Esophagus muscularis mucosa (tissue), 4 donors: Measurements from ENCODE around the gene KIF2C. TPM values are rescaled to one million over a fixed set of nuclear protein-coding genes. Genes with fewer than 3 reads are reported as not detected.
"Not testable (repeated sequence)": the region's sequence is repeated elsewhere in the genome, so short reads cannot be mapped to it uniquely, and the experiment has no call there.

Experiments used
- DNase-seq: peaks from one replicate; pipeline ENCODE4 v3.0.0-alpha.2; 2017; ENCODE audit errors: extremely low spot score
- H3K27ac ChIP-seq, 4 donors: fragments of 200-600 bp; sonication (generic); replicated peaks in 1 of 4; 1 replicate in 3 of 4; 2 replicates in 1 of 4; pipeline ENCODE4 v1.5.1; 2016 to 2019; ENCODE audit warnings: mild to moderate bottlenecking in 1 of 4
- H3K27me3 ChIP-seq, 4 donors: fragments of 200-600 bp; sonication (generic); one replicate each; pipeline versions ENCODE4 v1.5.1 to v1.6.0; 2016 to 2019
- H3K36me3 ChIP-seq, 4 donors: fragments of 200-600 bp; sonication (generic); one replicate each; pipeline ENCODE4 v1.5.1; 2016 to 2019
- H3K4me1 ChIP-seq, 4 donors: fragments of 200-600 bp; sonication (generic); one replicate each; pipeline ENCODE4 v1.5.1; 2016 to 2019
- H3K4me3 ChIP-seq, 4 donors: fragments of 200-600 bp; sonication (generic); 1 replicate in 2 of 4; 2 replicates in 2 of 4; pipeline ENCODE4 v1.5.1; 2016 to 2019; ENCODE audit warnings: mild to moderate bottlenecking in 4 of 4, moderate library complexity in 1 of 4
- H3K9me3 ChIP-seq, 4 donors: fragments of 200-600 bp; sonication (generic); 1 replicate in 3 of 4; 2 replicates in 1 of 4; pipeline ENCODE4 v1.5.1; 2016 to 2019
- CTCF ChIP-seq, 3 experiments: fragments of 200-600 bp in 2 of 3; fragments of 450-650 bp in 1 of 3; sonication (generic) in 2 of 3; IDR thresholded peaks; one replicate each; pipeline ENCODE4 v1.5.1; 2017 to 2019; ENCODE audit warnings: antibody characterized with exemption in 3 of 3, mild to moderate bottlenecking in 2 of 3, moderate library complexity in 1 of 3
- EP300 ChIP-seq: sonication (generic); formaldehyde crosslinking; IDR thresholded peaks from one replicate; pipeline ENCODE4 v1.6.1; 2017; ENCODE audit warnings: antibody characterized with exemption
- POLR2A ChIP-seq: fragments of 450-650 bp; IDR thresholded peaks from one replicate; pipeline ENCODE4 v1.6.1; 2017; ENCODE audit warnings: antibody characterized with exemption, moderate library complexity, mild to moderate bottlenecking, low read depth
- POLR2AphosphoS5 ChIP-seq, 2 donors: sonication (generic); formaldehyde crosslinking; IDR thresholded peaks; one replicate each; pipeline ENCODE4 v1.6.1; 2017; ENCODE audit warnings: antibody characterized with exemption in 2 of 2
- WGBS: methylation state at CpG from one replicate; pipeline ENCODE4 v1.1.5; 2018; 5-methylcytosine and 5-hydroxymethylcytosine counted together
- intact Hi-C: fragments of 100-400 bp; cut with DNase I; formaldehyde crosslinking; loops from one replicate; pipeline ENCODE4 v1.15.1; 2023
- total RNA-seq, 4 donors: library from RNA; depleted of rRNA; stranded (reverse); fragments of >200 nt; gene quantifications; one replicate each; pipeline versions ENCODE4 v1.1.0 to v1.2.1, GENCODE V29; 2016

KIF2C gene
- total RNA-seq, 4 donors from 2014 or later = 0.17 to 1.2 (median 0.96) TPM

GRCh38 chr1:44790968-44791801 lies 51.5 kb downstream of the KIF2C start:
- no peak for DNase-seq
- 77% methylated on average over 6 of the region's 7 CpGs for WGBS
- TF ChIP-seq POLR2A (no peak), EP300 (no peak), CTCF (IDR thresholded peaks at IDR 0.05) (no peak)
- Histone ChIP-seq H3K9me3 (no peaks in the 10 kb centered on the region), H3K4me3 (no peak overlapping the region), H3K36me3 (no peaks in the 10 kb centered on the region), H3K4me1 (peaks cover 6 to 12% (median 7%) of the 10 kb centered on the region in 4 donors), H3K27ac (no peak overlapping the region), H3K27me3 (no peaks in the 10 kb centered on the region)
- intact Hi-C loops = no loop called here

- Histone ChIP-seq H3K9me3 (no peaks in the 10 kb centered on the region), H3K36me3 (no peaks in the 10 kb centered on the region), H3K4me3 (no peak overlapping the region), H3K27ac (no peak overlapping the region), H3K27me3 (no peaks in the 10 kb centered on the region), H3K4me1 (peaks cover 0 to 5% (median 0%) of the 10 kb centered on the region in 4 donors)
- DNase-seq = no peak
- no peak for TF ChIP-seq POLR2A
- no peak for TF ChIP-seq EP300
- intact Hi-C loops = no loop called here
- WGBS = 80% methylated on average over 9 of the region's 9 CpGs
Measured at GRCh38 chr1:44792736-44793502, 53.3 kb downstream of the KIF2C start.

- H3K4me1 ChIP-seq = peaks cover 20 to 36% (median 33%) of the 10 kb centered on the region in 4 donors
- 87% methylated on average over 8 of the region's 8 CpGs for WGBS
- not testable (repeated sequence) for DNase-seq, H3K9me3 ChIP-seq, H3K27me3 ChIP-seq, H3K36me3 ChIP-seq, H3K4me3 ChIP-seq
- H3K27ac ChIP-seq = peak overlapping the region in 1 of 4 donors; percentile 96
- intact Hi-C loops = loop anchor here (5.0 kb wide), 1 partner anchor 39 kb away; no protein-coding TSS in a partner anchor
Measured at GRCh38 chr1:44797886-44798285, 58.2 kb downstream of the KIF2C start.

- Histone ChIP-seq H3K4me3 (no peak overlapping the region), H3K27me3 (no peaks in the 10 kb centered on the region), H3K4me1 (peaks cover 29 to 43% (median 38%) of the 10 kb centered on the region in 4 donors), H3K27ac (peak overlapping the region; percentile 92 to 97 (median 94)), H3K36me3 (peaks cover 0 to 18% (median 15%) of the 10 kb centered on the region in 4 donors), H3K9me3 (no peaks in the 10 kb centered on the region)
- WGBS = 86% methylated on average over 10 of the region's 10 CpGs
- DNase-seq = no peak
- intact Hi-C loops = loop anchor here (5.0 kb wide), 1 partner anchor 39 kb away; no protein-coding TSS in a partner anchor
- no peak for TF ChIP-seq POLR2AphosphoS5 (IDR thresholded peaks at IDR 0.05)
Measured at GRCh38 chr1:44798481-44799365, 59.1 kb downstream of the KIF2C start.

GRCh38 chr1:44799770-44800584 lies 60.3 kb downstream of the KIF2C start, which contains the start of gene PLK3:
TSS of gene PLK3 (plus strand) at chr1:44800377. CDS start at chr1:44800464, 87 bp downstream.
- WGBS = 1% methylated on average over 51 of the region's 79 CpGs
- Histone ChIP-seq H3K27ac (peak within 1 kb of the TSS; percentile 92 to 97 (median 94)), H3K4me3 (peak within 1 kb of the TSS; percentile 81 to 95 (median 92)), H3K4me1 (peaks cover 29 to 56% (median 44%) of the 10 kb centered on the region in 4 donors), H3K9me3 (no peaks in the 10 kb centered on the region), H3K36me3 (peaks cover 0 to 30% (median 26%) of the 10 kb centered on the region in 4 donors), H3K27me3 (no peaks in the 10 kb centered on the region)
- intact Hi-C loops = loop anchor here (5.0 kb wide), 1 partner anchor 37 kb away; no protein-coding TSS in a partner anchor
- peak; percentile 99 for DNase-seq
- TF ChIP-seq POLR2AphosphoS5 (IDR thresholded peaks at IDR 0.05) (peak; percentile 85 to 97), CTCF (IDR thresholded peaks at IDR 0.05) (peak; percentile 83 to 95 (median 91)), EP300 (no peak), POLR2A (peak; percentile 55)
